H9 (cell line): ENCODE results near the gene NOD1. TPM values are rescaled to one million over a fixed set of nuclear protein-coding genes. Genes with fewer than 3 reads are reported as not detected.

Experiments
- DNase-seq: peaks from one replicate; pipeline ENCODE4 v3.0.0-alpha.2; 2017
- H2AFZ ChIP-seq: one replicate; pipeline ENCODE4 v1.6.1; 2013; ENCODE audit warnings: mild to moderate bottlenecking, low read length, control low read depth, moderate library complexity
- H2AK5ac ChIP-seq: 2 replicates; pipeline ENCODE4 v1.6.1; 2013; ENCODE audit warnings: low read length, control low read depth, mixed read lengths; ENCODE audit not compliant: insufficient read length
- H2BK120ac ChIP-seq: one replicate; pipeline ENCODE4 v1.6.1; 2013; ENCODE audit warnings: low read depth, mild to moderate bottlenecking, low read length, control low read depth, inconsistent platforms; ENCODE audit not compliant: poor library complexity, severe bottlenecking
- H2BK12ac ChIP-seq: 2 replicates; pipeline ENCODE4 v1.6.1; 2013; ENCODE audit warnings: low read length, control low read depth, mixed read lengths, low read depth; ENCODE audit not compliant: insufficient read length
- H2BK15ac ChIP-seq: 2 replicates; pipeline ENCODE4 v1.6.1; 2013; ENCODE audit warnings: low read depth, low read length, control low read depth
- H2BK20ac ChIP-seq: one replicate; pipeline ENCODE4 v1.6.1; 2013; ENCODE audit warnings: low read depth, mild to moderate bottlenecking, low read length, control low read depth, inconsistent platforms; ENCODE audit not compliant: poor library complexity, severe bottlenecking
- H2BK5ac ChIP-seq: 2 replicates; pipeline ENCODE4 v1.6.1; 2013; ENCODE audit warnings: low read length, control low read depth, mixed read lengths; ENCODE audit not compliant: insufficient read length
- H3K14ac ChIP-seq: 2 replicates; pipeline ENCODE4 v1.6.1; 2013; ENCODE audit warnings: low read length, control low read depth; ENCODE audit not compliant: insufficient read depth
- H3K18ac ChIP-seq: 2 replicates; pipeline ENCODE4 v1.6.1; 2013; ENCODE audit warnings: low read depth, mild to moderate bottlenecking, mixed read lengths, low read length, control low read depth; ENCODE audit not compliant: insufficient read length
- H3K23ac ChIP-seq: 2 replicates; pipeline ENCODE4 v1.6.1; 2013; ENCODE audit warnings: low read length, control low read depth, mixed read lengths, low read depth; ENCODE audit not compliant: insufficient read length
- H3K23me2 ChIP-seq: 2 replicates; pipeline ENCODE4 v1.6.1; 2013; ENCODE audit warnings: low read depth, mild to moderate bottlenecking, mixed read lengths, low read length, control low read depth; ENCODE audit not compliant: insufficient read length, poor library complexity, severe bottlenecking
- H3K27ac ChIP-seq: 2 replicates; pipeline ENCODE4 v1.5.1; 2013; ENCODE audit warnings: low read length, control low read depth, mixed read lengths, low read depth; ENCODE audit not compliant: insufficient read length
- H3K27me3 ChIP-seq: 2 replicates; pipeline ENCODE4 v1.6.1; 2013; ENCODE audit warnings: low read length, control low read depth, inconsistent platforms; ENCODE audit not compliant: insufficient read depth
- H3K4ac ChIP-seq: 2 replicates; pipeline ENCODE4 v1.6.1; 2013; ENCODE audit warnings: low read depth, mild to moderate bottlenecking, control low read depth, inconsistent platforms, low read length, moderate library complexity
- H3K4me1 ChIP-seq: 2 replicates; pipeline ENCODE4 v1.6.1; 2013; ENCODE audit warnings: low read length, control low read depth, inconsistent platforms; ENCODE audit not compliant: insufficient read depth
- H3K4me2 ChIP-seq: 2 replicates; pipeline ENCODE4 v1.6.1; 2013; ENCODE audit warnings: low read length, control low read depth, mixed read lengths; ENCODE audit not compliant: insufficient read length, insufficient read depth
- H3K56ac ChIP-seq: 2 replicates; pipeline ENCODE4 v1.6.1; 2013; ENCODE audit warnings: low read depth, mild to moderate bottlenecking, mixed read lengths, low read length, control low read depth; ENCODE audit not compliant: insufficient read length
- H3K79me1 ChIP-seq: 2 replicates; pipeline ENCODE4 v1.6.1; 2013; ENCODE audit warnings: low read depth, mild to moderate bottlenecking, moderate library complexity, low read length, control low read depth, inconsistent platforms; ENCODE audit not compliant: insufficient read depth, poor library complexity, severe bottlenecking
- H3K79me2 ChIP-seq: 2 replicates; pipeline ENCODE4 v1.6.1; 2013; ENCODE audit warnings: low read length, control low read depth, inconsistent platforms; ENCODE audit not compliant: insufficient read depth
- H3K9ac ChIP-seq: 2 replicates; pipeline ENCODE4 v1.6.1; 2013; ENCODE audit warnings: low read length, control low read depth, mixed read lengths; ENCODE audit not compliant: insufficient read length; ENCODE audit errors: extremely low read depth
- H3K9me3 ChIP-seq: one replicate; pipeline ENCODE4 v1.6.1; 2013; ENCODE audit warnings: low read depth, low read length, inconsistent platforms; ENCODE audit not compliant: control insufficient read depth
- H3T11ph ChIP-seq: one replicate; pipeline ENCODE4 v1.6.1; 2013; ENCODE audit warnings: mild to moderate bottlenecking, low read length, control low read depth, inconsistent platforms
- H4K20me1 ChIP-seq: one replicate; pipeline ENCODE4 v1.6.1; 2013; ENCODE audit not compliant: control insufficient read depth, insufficient read length, insufficient read depth
- H4K5ac ChIP-seq: 2 replicates; pipeline ENCODE4 v1.6.1; 2013; ENCODE audit warnings: low read depth, mild to moderate bottlenecking, mixed read lengths, low read length, control low read depth; ENCODE audit not compliant: insufficient read length
- H4K8ac ChIP-seq: replicated peaks from 2 replicates; pipeline ENCODE4 v1.6.1; 2013; ENCODE audit warnings: low read length, control low read depth, mixed read lengths, low read depth; ENCODE audit not compliant: insufficient read length
- H4K91ac ChIP-seq: 2 replicates; pipeline ENCODE4 v1.6.1; 2013; ENCODE audit warnings: low read depth, mild to moderate bottlenecking, moderate library complexity, mixed read lengths, low read length, control low read depth; ENCODE audit not compliant: insufficient read length
- H3K27ac Mint-ChIP-seq, 3 experiments: 2 replicates in 2 of 3; 3 replicates in 1 of 3; pipeline ENCODE4 v1.8.0; 2020 to 2021; ENCODE audit warnings: mixed read lengths in 3 of 3, mild to moderate bottlenecking in 1 of 3, moderate library complexity in 1 of 3
- H3K27me3 Mint-ChIP-seq: 2 replicates; pipeline ENCODE4 v1.8.0; 2021; ENCODE audit warnings: low read depth, mild to moderate bottlenecking, moderate library complexity, mixed read lengths
- H3K36me3 Mint-ChIP-seq, 3 experiments: 2 replicates in 2 of 3; 3 replicates in 1 of 3; pipeline ENCODE4 v1.8.0; 2020 to 2021; ENCODE audit warnings: low read depth in 3 of 3, mixed read lengths in 3 of 3; ENCODE audit not compliant: insufficient read depth in 1 of 3
- H3K4me1 Mint-ChIP-seq, 2 experiments: 2 replicates each; pipeline ENCODE4 v1.8.0; 2020; ENCODE audit warnings: mixed read lengths in 2 of 2
- H3K4me3 Mint-ChIP-seq, 2 experiments: 2 replicates in 1 of 2; 3 replicates in 1 of 2; pipeline ENCODE4 v1.8.0; 2020 to 2021; ENCODE audit warnings: mild to moderate bottlenecking in 2 of 2, mixed read lengths in 2 of 2, moderate library complexity in 1 of 2
- H3K9me3 Mint-ChIP-seq, 2 experiments: 2 replicates in 1 of 2; 3 replicates in 1 of 2; pipeline ENCODE4 v1.8.0; 2020; ENCODE audit warnings: mild to moderate bottlenecking in 2 of 2, mixed read lengths in 2 of 2, moderate library complexity in 1 of 2
- WGBS: extraction: QIAGEN DNeasy Blood & Tissue Kit; methylation state at CpG from one replicate; pipeline ENCODE4 v1.1.7; 2013; ENCODE audit warnings: missing lambda C conversion rate, low lambda C conversion rate, mixed read lengths; ENCODE audit not compliant: insufficient read length; ENCODE audit errors: extremely low coverage; 5-methylcytosine and 5-hydroxymethylcytosine counted together
- total RNA-seq: library from RNA; stranded (reverse); gene quantifications from 2 replicates; pipeline ENCODE4 v1.2.1, GENCODE V29; 2021
- TF ChIP-seq, protein P1 (sequence below): fragments of 200-600 bp; sonication (generic); conservative IDR thresholded peaks from 3 replicates; pipeline ENCODE4 v1.8.0; 2021; ENCODE audit warnings: antibody characterized with exemption, mild to moderate bottlenecking

Gene NOD1
- total RNA-seq, 1 experiment from 2014 or later, result 5.3 TPM

DNA sequence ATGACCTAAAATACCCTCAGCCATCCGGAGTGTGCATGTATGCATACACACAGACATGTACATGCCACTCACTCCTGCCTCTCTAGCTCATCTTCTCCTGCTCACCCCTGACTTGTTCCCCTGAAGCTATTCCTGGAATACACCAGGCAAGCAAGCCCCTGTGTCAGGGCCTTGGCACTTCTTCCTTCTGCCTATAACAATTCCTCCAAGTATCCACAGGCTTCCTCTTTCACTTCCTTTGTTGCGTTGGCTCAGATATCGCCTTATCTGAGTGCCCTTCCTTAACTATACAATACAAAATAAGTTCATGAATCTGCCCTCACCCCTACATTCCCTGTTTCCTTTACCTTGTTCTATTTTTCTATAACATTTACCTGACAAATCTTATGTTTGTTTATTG, 88.8 kb downstream of the NOD1 start:
- no CpG with 5 or more reads among the region's 3 CpGs for WGBS
- no peak overlapping the region for H3K27ac ChIP-seq
- H3K4me1 Mint-ChIP-seq, result peaks cover 21 to 22% of the 10 kb centered on the region in 2 experiments
- H3K56ac ChIP-seq, result no peak overlapping the region
- no peak overlapping the region for H3T11ph ChIP-seq
- no peak overlapping the region for H3K27ac Mint-ChIP-seq
- H3K27me3 Mint-ChIP-seq, result no peaks in the 10 kb centered on the region; the same call in 1 of the 2 replicates
- H4K5ac ChIP-seq, result no peak overlapping the region
- no peak overlapping the region for H2AFZ ChIP-seq
- no peak overlapping the region for H4K91ac ChIP-seq
- H2BK20ac ChIP-seq, result no peak overlapping the region
- no peak overlapping the region for H2BK120ac ChIP-seq
- H3K23ac ChIP-seq, result no peak overlapping the region
- H3K14ac ChIP-seq, result no peak overlapping the region
- H3K9ac ChIP-seq, result no peak overlapping the region
- H3K4ac ChIP-seq, result no peak overlapping the region
- TF ChIP-seq, protein P1, sequence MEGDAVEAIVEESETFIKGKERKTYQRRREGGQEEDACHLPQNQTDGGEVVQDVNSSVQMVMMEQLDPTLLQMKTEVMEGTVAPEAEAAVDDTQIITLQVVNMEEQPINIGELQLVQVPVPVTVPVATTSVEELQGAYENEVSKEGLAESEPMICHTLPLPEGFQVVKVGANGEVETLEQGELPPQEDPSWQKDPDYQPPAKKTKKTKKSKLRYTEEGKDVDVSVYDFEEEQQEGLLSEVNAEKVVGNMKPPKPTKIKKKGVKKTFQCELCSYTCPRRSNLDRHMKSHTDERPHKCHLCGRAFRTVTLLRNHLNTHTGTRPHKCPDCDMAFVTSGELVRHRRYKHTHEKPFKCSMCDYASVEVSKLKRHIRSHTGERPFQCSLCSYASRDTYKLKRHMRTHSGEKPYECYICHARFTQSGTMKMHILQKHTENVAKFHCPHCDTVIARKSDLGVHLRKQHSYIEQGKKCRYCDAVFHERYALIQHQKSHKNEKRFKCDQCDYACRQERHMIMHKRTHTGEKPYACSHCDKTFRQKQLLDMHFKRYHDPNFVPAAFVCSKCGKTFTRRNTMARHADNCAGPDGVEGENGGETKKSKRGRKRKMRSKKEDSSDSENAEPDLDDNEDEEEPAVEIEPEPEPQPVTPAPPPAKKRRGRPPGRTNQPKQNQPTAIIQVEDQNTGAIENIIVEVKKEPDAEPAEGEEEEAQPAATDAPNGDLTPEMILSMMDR, result no peak
- H2AK5ac ChIP-seq, result no peak overlapping the region
- no peak overlapping the region for H2BK5ac ChIP-seq
- no peak overlapping the region for H4K8ac ChIP-seq
- H2BK12ac ChIP-seq, result no peak overlapping the region
- H3K79me2 ChIP-seq, result no peaks in the 10 kb centered on the region
- H3K23me2 ChIP-seq, result no peaks in the 10 kb centered on the region
- no peaks in the 10 kb centered on the region for H3K9me3 ChIP-seq
- peaks cover 0 to 5% (median 0%) of the 10 kb centered on the region in 3 experiments; a peak in 3 of 7 replicates for H3K36me3 Mint-ChIP-seq
- H3K4me3 Mint-ChIP-seq, result no peak overlapping the region
- DNase-seq, result no peak
- H2BK15ac ChIP-seq, result no peak overlapping the region
- H3K27me3 ChIP-seq, result no peaks in the 10 kb centered on the region
- H3K4me2 ChIP-seq, result no peak overlapping the region
- H3K79me1 ChIP-seq, result no peaks in the 10 kb centered on the region
- H3K4me1 ChIP-seq, result peaks cover 6% of the 10 kb centered on the region; the same call in 1 of the 2 replicates
- H3K9me3 Mint-ChIP-seq, result no peaks in the 10 kb centered on the region
- H4K20me1 ChIP-seq, result no peaks in the 10 kb centered on the region
- H3K18ac ChIP-seq, result no peak overlapping the region
